HUES6 (cell line): Measurements from ENCODE around the gene HSPB8.
A peak's percentile ranks its signal among the peaks of the same experiment; 100 is the strongest.

Source experiments
- H3K27ac ChIP-seq: 2 replicates; pipeline ENCODE4 v1.7.0; 2013; ENCODE audit warnings: low read depth, mild to moderate bottlenecking, low read length, inconsistent platforms
- H3K27me3 ChIP-seq: 2 replicates; pipeline ENCODE4 v1.6.1; 2013; ENCODE audit warnings: low read length; ENCODE audit not compliant: control insufficient read depth, insufficient read depth
- H3K36me3 ChIP-seq: 2 replicates; pipeline ENCODE4 v1.6.1; 2013; ENCODE audit warnings: low read length; ENCODE audit not compliant: control insufficient read depth, insufficient read depth
- H3K4me1 ChIP-seq: 2 replicates; pipeline ENCODE4 v1.6.1; 2013; ENCODE audit warnings: low read length; ENCODE audit not compliant: control insufficient read depth, insufficient read depth
- H3K4me3 ChIP-seq: 2 replicates; pipeline ENCODE4 v1.5.1; 2013; ENCODE audit warnings: low read depth, low read length
- H3K9ac ChIP-seq: one replicate; pipeline ENCODE4 v1.6.1; 2013; ENCODE audit warnings: mild to moderate bottlenecking, low read length
- H3K9me3 ChIP-seq: 2 replicates; pipeline ENCODE4 v1.6.1; 2013; ENCODE audit warnings: low read depth, low read length; ENCODE audit not compliant: control insufficient read depth, insufficient read depth

Gene HSPB8, protein sequence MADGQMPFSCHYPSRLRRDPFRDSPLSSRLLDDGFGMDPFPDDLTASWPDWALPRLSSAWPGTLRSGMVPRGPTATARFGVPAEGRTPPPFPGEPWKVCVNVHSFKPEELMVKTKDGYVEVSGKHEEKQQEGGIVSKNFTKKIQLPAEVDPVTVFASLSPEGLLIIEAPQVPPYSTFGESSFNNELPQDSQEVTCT

DNA sequence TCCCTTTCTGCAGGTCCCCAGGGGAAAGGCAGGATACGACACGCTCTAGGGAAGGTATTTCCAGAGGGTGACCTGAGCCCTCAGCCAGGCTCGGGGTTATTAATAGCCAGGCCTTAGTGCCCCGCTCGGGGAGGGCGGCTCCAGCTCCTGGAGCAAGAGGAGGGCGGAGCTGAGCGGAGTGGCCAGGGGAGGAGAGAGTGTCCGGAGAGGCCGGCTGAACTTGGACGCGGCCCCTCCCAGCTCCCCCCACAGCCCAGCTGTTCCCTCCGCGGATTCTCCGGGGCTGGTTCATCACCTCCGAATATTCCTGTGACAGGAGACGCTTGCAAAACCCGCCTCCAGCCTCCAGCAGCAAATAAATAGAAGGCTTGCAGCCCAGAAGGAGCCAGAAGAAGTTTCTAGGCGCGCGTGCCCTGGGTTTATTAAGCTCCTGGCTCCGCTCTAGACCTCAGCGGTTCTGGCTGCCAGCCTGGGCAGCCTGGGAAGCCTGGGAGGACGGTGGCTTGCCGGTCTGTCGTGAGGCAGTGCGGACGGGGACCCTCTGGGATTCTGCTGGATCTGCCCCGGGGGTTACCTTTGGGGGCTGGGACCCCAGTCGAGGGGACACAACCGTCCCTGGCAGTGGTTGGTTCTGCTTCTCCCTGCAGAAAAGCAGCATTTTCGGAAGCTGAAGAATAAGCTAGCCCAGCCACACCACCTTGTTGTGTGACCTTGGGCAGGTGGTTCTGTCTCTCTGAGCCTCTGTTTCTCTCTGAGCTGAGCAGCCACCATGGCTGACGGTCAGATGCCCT, at the start of gene HSPB8:
TSS of gene HSPB8 (plus strand) at position 388 of the 791 bp plus-strand sequence. CDS start at position 770, 382 bp downstream.
- Histone ChIP-seq H3K4me3 (peak within 1 kb of the TSS; percentile 48), H3K27me3 (no peaks in the 10 kb centered on the region), H3K9me3 (no peaks in the 10 kb centered on the region), H3K4me1 (peaks cover 50% of the 10 kb centered on the region), H3K27ac (peak within 1 kb of the TSS; percentile 85; the same call in 1 of the 2 replicates), H3K36me3 (no peaks in the 10 kb centered on the region), H3K9ac (peak within 1 kb of the TSS; percentile 73)

GRCh38 chr12:119129827-119130434, 48.8 kb upstream of the HSPB8 start:
- peaks cover 25% of the 10 kb centered on the region; the same call in 1 of the 2 replicates for H3K9me3 ChIP-seq
- H3K9ac ChIP-seq: no peak overlapping the region
- no peaks in the 10 kb centered on the region for H3K4me1 ChIP-seq
- 0 out of 2 replicates have a peak, but pooled peaks cover 2% of the 10 kb centered on the region for H3K36me3 ChIP-seq
- no peak overlapping the region for H3K27ac ChIP-seq
- no peaks in the 10 kb centered on the region for H3K27me3 ChIP-seq
- H3K4me3 ChIP-seq: no peak overlapping the region

DNA sequence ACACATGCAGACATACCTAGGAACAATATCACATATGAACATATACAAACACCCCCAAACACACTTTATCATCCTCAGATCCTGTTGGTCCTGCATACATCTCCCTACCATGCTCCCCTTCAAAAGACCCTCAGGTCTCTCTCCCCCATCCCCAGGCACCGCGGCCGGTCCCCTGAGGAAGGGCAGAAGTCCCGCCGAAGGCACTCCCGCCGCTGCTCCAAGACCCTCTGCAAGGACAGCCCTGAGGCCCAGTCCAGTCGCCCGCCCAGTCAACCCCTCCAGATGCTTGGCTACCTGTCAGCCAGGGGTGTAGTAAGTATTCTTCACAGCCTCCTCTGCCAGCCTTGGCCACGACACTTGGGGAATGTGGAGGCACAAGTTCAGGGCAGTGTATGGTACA, 48.2 kb upstream of the HSPB8 start:
- Histone ChIP-seq H3K36me3 (0 out of 2 replicates have a peak, but pooled peaks cover 3% of the 10 kb centered on the region), H3K4me3 (no peak overlapping the region), H3K27ac (no peak overlapping the region), H3K4me1 (no peaks in the 10 kb centered on the region), H3K27me3 (no peaks in the 10 kb centered on the region), H3K9ac (no peak overlapping the region), H3K9me3 (peaks cover 25% of the 10 kb centered on the region; the same call in 1 of the 2 replicates)

GRCh38 chr12:119134284-119135072, 44.3 kb upstream of the HSPB8 start:
- no peak overlapping the region for H3K9ac ChIP-seq
- no peak overlapping the region for H3K4me3 ChIP-seq
- no peaks in the 10 kb centered on the region for H3K4me1 ChIP-seq
- no peak overlapping the region for H3K27ac ChIP-seq
- H3K9me3 ChIP-seq: peaks cover 25% of the 10 kb centered on the region; the same call in 1 of the 2 replicates
- H3K36me3 ChIP-seq: peaks cover 7% of the 10 kb centered on the region; the same call in 1 of the 2 replicates
- H3K27me3 ChIP-seq: no peaks in the 10 kb centered on the region

DNA sequence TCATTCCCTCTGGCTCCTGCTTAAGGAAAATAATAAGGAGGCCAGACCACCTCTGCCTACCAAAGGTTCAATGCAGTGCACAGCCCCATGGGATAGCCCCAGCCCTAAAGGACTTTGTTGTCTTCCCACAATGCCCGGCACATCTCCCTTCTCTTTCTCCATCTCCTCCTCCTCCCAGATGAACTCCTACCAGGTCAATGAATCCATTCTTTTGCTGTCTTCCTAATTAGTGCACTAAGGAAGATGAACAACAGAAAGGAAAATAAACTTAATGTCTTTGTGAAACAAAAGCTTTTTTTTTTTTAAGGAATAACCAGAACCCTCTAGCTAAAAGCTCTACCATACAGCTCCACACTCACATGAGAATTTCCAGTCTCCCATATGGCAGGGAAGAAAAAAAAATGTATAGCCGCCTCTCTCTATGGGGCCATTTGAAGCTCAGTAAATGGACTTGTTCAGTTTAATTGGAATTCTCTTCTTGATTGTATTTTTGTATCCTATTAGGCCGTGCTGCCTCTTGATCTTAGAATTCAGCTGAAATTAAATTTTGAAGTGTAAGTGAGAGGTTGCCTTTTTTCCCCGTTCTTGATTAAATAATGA, 41.8 kb upstream of the HSPB8 start:
- H3K27me3 ChIP-seq: no peaks in the 10 kb centered on the region
- H3K4me3 ChIP-seq: no peak overlapping the region
- H3K27ac ChIP-seq: no peak overlapping the region
- no peaks in the 10 kb centered on the region for H3K4me1 ChIP-seq
- peaks cover 17% of the 10 kb centered on the region; the same call in 1 of the 2 replicates for H3K9me3 ChIP-seq
- no peak overlapping the region for H3K9ac ChIP-seq
- peaks cover 7% of the 10 kb centered on the region; the same call in 1 of the 2 replicates for H3K36me3 ChIP-seq

- no peaks in the 10 kb centered on the region for H3K9me3 ChIP-seq
- no peaks in the 10 kb centered on the region for H3K27me3 ChIP-seq
- H3K4me3 ChIP-seq: no peak overlapping the region
- H3K9ac ChIP-seq: no peak overlapping the region
- H3K4me1 ChIP-seq: no peaks in the 10 kb centered on the region
- no peak overlapping the region for H3K27ac ChIP-seq
- peaks cover 7% of the 10 kb centered on the region; the same call in 1 of the 2 replicates for H3K36me3 ChIP-seq
Measured at GRCh38 chr12:119139448-119139847, 39.3 kb upstream of the HSPB8 start.

- H3K27ac ChIP-seq: peak overlapping the region; percentile 52; the same call in 1 of the 2 replicates
- H3K36me3 ChIP-seq: no peaks in the 10 kb centered on the region
Measured at GRCh38 chr12:119145367-119145766, 33.4 kb upstream of the HSPB8 start.

DNA sequence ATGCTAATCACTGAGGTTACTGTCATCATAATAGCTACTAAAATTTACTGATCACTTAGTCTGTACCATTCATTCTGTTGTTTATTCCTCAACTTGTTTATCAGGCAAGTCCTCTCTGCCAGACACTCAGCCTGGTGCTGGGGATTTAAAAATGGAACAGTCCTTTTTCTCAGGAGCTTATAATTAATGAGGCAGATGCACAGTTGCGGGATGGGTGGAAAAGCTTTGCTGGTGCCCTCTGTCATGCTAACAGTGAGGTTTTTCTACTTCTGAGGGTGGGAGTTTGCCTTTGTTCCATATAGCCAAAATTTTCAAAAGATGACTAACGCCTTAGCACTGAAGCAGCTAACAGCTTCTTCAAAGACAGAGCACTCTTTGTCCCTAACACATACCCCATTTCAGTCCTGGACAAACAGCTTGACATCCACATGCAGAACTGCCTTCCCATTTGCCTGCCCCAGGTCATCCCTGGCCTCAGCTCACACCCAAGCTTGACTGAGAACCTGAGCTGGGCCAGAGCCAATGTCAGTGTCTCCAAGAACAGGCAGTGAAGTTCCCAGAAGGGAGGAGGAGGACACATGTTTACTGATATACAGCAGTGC, 30.8 kb upstream of the HSPB8 start:
- Histone ChIP-seq H3K9me3 (peaks cover 12% of the 10 kb centered on the region), H3K4me3 (no peak overlapping the region), H3K27me3 (no peaks in the 10 kb centered on the region), H3K9ac (no peak overlapping the region), H3K36me3 (peaks cover 14% of the 10 kb centered on the region), H3K27ac (no peak overlapping the region), H3K4me1 (peaks cover 16% of the 10 kb centered on the region)

More at GRCh38 chr12:119145367-119145766, 33.4 kb upstream of the HSPB8 start:
- peaks cover 15% of the 10 kb centered on the region for H3K4me1 ChIP-seq
- peak overlapping the region; percentile 17 for H3K9ac ChIP-seq
- no peaks in the 10 kb centered on the region for H3K27me3 ChIP-seq
- H3K4me3 ChIP-seq: no peak overlapping the region
- no peaks in the 10 kb centered on the region for H3K9me3 ChIP-seq

DNA sequence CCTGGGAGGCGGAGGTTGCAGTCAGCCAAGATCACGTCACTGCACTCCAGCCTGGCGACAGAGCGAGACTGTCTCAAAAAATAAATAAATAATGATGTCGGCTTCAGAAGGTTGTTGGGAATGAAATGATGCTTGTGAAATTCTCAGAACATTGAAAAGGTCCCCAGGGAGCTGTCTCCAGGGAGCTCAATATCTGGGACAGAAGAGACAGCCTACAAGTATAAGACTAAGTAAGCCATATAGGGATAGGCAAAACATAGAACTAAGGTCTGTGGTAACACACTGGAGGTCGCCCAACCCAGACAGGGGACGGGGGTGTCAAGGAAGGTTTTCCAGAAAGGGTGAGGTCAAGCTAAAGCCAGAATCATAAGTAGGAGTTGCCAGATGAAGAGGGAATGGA, 29.5 kb upstream of the HSPB8 start:
- peaks cover 19% of the 10 kb centered on the region for H3K4me1 ChIP-seq
- no peaks in the 10 kb centered on the region for H3K27me3 ChIP-seq
- no peak overlapping the region for H3K27ac ChIP-seq
- H3K36me3 ChIP-seq: peaks cover 14% of the 10 kb centered on the region
- H3K4me3 ChIP-seq: no peak overlapping the region
- H3K9me3 ChIP-seq: peaks cover 12% of the 10 kb centered on the region
- no peak overlapping the region for H3K9ac ChIP-seq
